CD14-positive monocyte (primary cell): ENCODE results near the gene PIK3R6. TPM values are rescaled to one million over a fixed set of nuclear protein-coding genes. Genes with fewer than 3 reads are reported as not detected.

Experiments used
- DNase-seq, 3 donors: peaks; one replicate each; pipeline ENCODE4 v3.0.0-alpha.2; 2011 to 2022
- H2AFZ ChIP-seq: 2 replicates; pipeline ENCODE4 v1.6.0; 2012; ENCODE audit warnings: mild to moderate bottlenecking, low read depth, low read length, inconsistent platforms; ENCODE audit not compliant: insufficient read depth, poor library complexity, severe bottlenecking
- H3K27ac ChIP-seq, 2 donors: 1 replicate in 1 of 2; 2 replicates in 1 of 2; pipeline ENCODE4 v1.5.1; 2012 to 2013; ENCODE audit warnings: low read length in 2 of 2, control low read depth in 1 of 2, inconsistent platforms in 1 of 2, low read depth in 1 of 2, mild to moderate bottlenecking in 1 of 2
- H3K27me3 ChIP-seq, 2 donors: one replicate each; pipeline versions ENCODE4 v1.6.0 to v1.6.1; 2011 to 2013; ENCODE audit warnings: low read length in 2 of 2; ENCODE audit not compliant: control insufficient read depth in 2 of 2, insufficient read depth in 2 of 2
- H3K36me3 ChIP-seq, 2 donors: replicated peaks in 1 of 2; 1 replicate in 1 of 2; 2 replicates in 1 of 2; pipeline versions ENCODE4 v1.5.1 to v1.6.1; 2012 to 2013; ENCODE audit warnings: low read length in 2 of 2, control low read depth in 1 of 2, inconsistent platforms in 1 of 2, mild to moderate bottlenecking in 1 of 2; ENCODE audit not compliant: insufficient read depth in 2 of 2, control insufficient read depth in 1 of 2
- H3K4me1 ChIP-seq, 2 donors: 1 replicate in 1 of 2; 2 replicates in 1 of 2; pipeline versions ENCODE4 v1.5.1 to v1.6.1; 2012 to 2013; ENCODE audit warnings: low read length in 2 of 2, control low read depth in 1 of 2, inconsistent platforms in 1 of 2, mild to moderate bottlenecking in 1 of 2, moderate library complexity in 1 of 2; ENCODE audit not compliant: insufficient read depth in 2 of 2, control insufficient read depth in 1 of 2
- H3K4me2 ChIP-seq: replicated peaks from 2 replicates; pipeline ENCODE3; 2012; ENCODE audit warnings: low read length, moderate library complexity, mild to moderate bottlenecking; ENCODE audit not compliant: poor library complexity, severe bottlenecking; ENCODE audit errors: extremely low read depth
- H3K4me3 ChIP-seq, 3 experiments: fragments of 200-600 bp in 1 of 3; sonication (generic) in 1 of 3; replicated peaks in 1 of 3; 1 replicate in 2 of 3; 2 replicates in 1 of 3; pipeline ENCODE4 v1.5.1; 2011 to 2013; ENCODE audit warnings: low read length in 3 of 3, mild to moderate bottlenecking in 3 of 3, control low read depth in 2 of 3, low read depth in 2 of 3, inconsistent platforms in 1 of 3, moderate library complexity in 1 of 3
- H3K79me2 ChIP-seq: 2 replicates; pipeline ENCODE4 v1.6.0; 2012; ENCODE audit warnings: mild to moderate bottlenecking, control low read depth, inconsistent platforms, low read length, moderate library complexity; ENCODE audit not compliant: insufficient read depth
- H3K9ac ChIP-seq: 2 replicates; pipeline ENCODE4 v1.6.0; 2017; ENCODE audit warnings: low read length, mild to moderate bottlenecking; ENCODE audit not compliant: insufficient read depth, poor library complexity, severe bottlenecking
- H3K9me3 ChIP-seq, 2 donors: replicated peaks in 1 of 2; 1 replicate in 1 of 2; 2 replicates in 1 of 2; pipeline versions ENCODE4 v1.5.1 to v1.6.1; 2012 to 2013; ENCODE audit warnings: low read length in 2 of 2, control low read depth in 1 of 2; ENCODE audit not compliant: control insufficient read depth in 1 of 2, insufficient read depth in 1 of 2
- H4K20me1 ChIP-seq: 2 replicates; pipeline ENCODE4 v1.6.0; 2012; ENCODE audit warnings: mild to moderate bottlenecking, low read length, control low read depth, moderate library complexity; ENCODE audit not compliant: insufficient read depth
- H3K27ac Mint-ChIP-seq, 7 donors: one replicate each; pipeline ENCODE4 v1.8.0; 2020; ENCODE audit warnings: mild to moderate bottlenecking in 7 of 7, mixed read lengths in 7 of 7, moderate library complexity in 6 of 7, inconsistent platforms in 2 of 7
- H3K27me3 Mint-ChIP-seq, 3 donors: one replicate each; pipeline ENCODE4 v1.8.0; 2021 to 2022; ENCODE audit warnings: low read depth in 3 of 3, mild to moderate bottlenecking in 3 of 3, mixed read lengths in 3 of 3, moderate library complexity in 3 of 3, inconsistent platforms in 1 of 3
- H3K36me3 Mint-ChIP-seq, 2 donors: one replicate each; pipeline ENCODE4 v1.8.0; 2020; ENCODE audit warnings: mixed read lengths in 2 of 2, inconsistent platforms in 1 of 2, mild to moderate bottlenecking in 1 of 2
- H3K4me1 Mint-ChIP-seq: one replicate; pipeline ENCODE4 v1.8.0; 2020; ENCODE audit warnings: mild to moderate bottlenecking, mixed read lengths
- H3K4me3 Mint-ChIP-seq, 2 donors: one replicate each; pipeline ENCODE4 v1.8.0; 2020; ENCODE audit warnings: mild to moderate bottlenecking in 2 of 2, mixed read lengths in 2 of 2, moderate library complexity in 1 of 2
- H3K9me3 Mint-ChIP-seq, 7 donors: one replicate each; pipeline ENCODE4 v1.8.0; 2020 to 2022; ENCODE audit warnings: mixed read lengths in 7 of 7, mild to moderate bottlenecking in 6 of 7, moderate library complexity in 6 of 7, inconsistent platforms in 2 of 7
- WGBS: methylation state at CpG from one replicate; pipeline ENCODE4 v1.1.5; 2013; ENCODE audit warnings: missing lambda C conversion rate; ENCODE audit not compliant: insufficient coverage; 5-methylcytosine and 5-hydroxymethylcytosine counted together
- intact Hi-C, 2 donors: fragments of 100-400 bp; cut with micrococcal nuclease; formaldehyde crosslinking; loops; one replicate each; pipeline versions ENCODE4 v1.15.0 to v1.15.1; 2023
- polyA plus RNA-seq, 3 donors: library from polyadenylated mRNA; depleted of rRNA in 1 of 3; unstranded in 2 of 3; stranded (reverse) in 1 of 3; fragments of 300-500 nt in 2 of 3; fragments of >200 nt in 1 of 3; fragmentation: Illumina TruSeq in 2 of 3; gene quantifications; 1 replicate in 2 of 3; 2 replicates in 1 of 3; pipeline ENCODE4 v1.2.3, GENCODE V29; 2012 to 2021
- TF ChIP-seq, protein P1 (sequence below): fragments of 200-600 bp; IDR thresholded peaks from one replicate; pipeline ENCODE4 v1.8.0; 2022; ENCODE audit warnings: antibody characterized with exemption, mild to moderate bottlenecking

Gene PIK3R6
- polyA plus RNA-seq, 3 donors, result 3.6 to 23.3 (median 5.8) TPM

DNA sequence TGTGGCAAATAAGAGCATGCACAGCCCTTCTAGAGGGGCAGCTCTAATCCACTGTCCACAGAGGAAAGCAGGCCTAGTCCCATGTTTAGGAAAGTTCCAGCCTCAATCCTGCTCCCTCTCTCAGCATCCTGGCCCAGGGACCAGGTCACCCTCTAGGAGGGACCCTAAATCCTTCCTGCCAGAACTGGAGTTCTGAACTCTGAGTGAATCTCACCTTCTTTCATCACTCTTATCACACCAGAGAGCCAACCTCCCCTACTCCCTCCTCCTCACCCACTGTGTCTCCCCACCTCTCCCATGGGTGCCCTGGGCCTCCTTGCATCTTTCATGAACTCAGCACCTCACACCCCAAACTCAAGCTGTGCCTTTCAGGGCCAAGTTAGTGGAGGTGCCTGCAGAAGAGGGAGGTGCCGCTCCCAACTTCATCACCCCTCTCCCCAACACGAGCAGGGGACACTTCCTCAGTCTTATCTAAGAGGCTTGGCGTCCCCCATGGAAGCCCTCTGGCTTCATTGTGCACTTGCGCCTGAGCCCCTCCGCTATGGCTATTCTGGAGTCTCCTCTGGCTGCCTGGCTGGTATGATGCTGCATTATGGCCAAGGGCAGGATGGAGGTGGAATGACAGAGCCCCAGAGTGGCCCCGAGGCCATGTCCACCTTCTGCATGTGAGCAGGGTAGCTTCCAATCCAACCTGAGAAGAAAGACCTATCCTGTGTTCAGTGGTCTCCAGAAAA, 31.7 kb downstream of the PIK3R6 start:
- Histone ChIP-seq H3K36me3 (peaks cover 61 to 77% of the 10 kb centered on the region in 2 donors), H3K4me1 (no peaks in the 10 kb centered on the region), H3K9ac (no peak overlapping the region), H3K79me2 (no peaks in the 10 kb centered on the region), H3K27me3 (no peaks in the 10 kb centered on the region), H3K4me2 (no peak overlapping the region), H2AFZ (no peak overlapping the region), H3K4me3 (no peak overlapping the region), H3K9me3 (no peaks in the 10 kb centered on the region), H3K27ac (no peak overlapping the region), H4K20me1 (no peaks in the 10 kb centered on the region)
- no peaks in the 10 kb centered on the region for H3K4me1 Mint-ChIP-seq
- peaks cover 0 to 2% (median 0%) of the 10 kb centered on the region in 3 donors for H3K27me3 Mint-ChIP-seq
- intact Hi-C loops, result no loop called here
- no peak overlapping the region for H3K4me3 Mint-ChIP-seq
- 100% methylated on average over 4 of the region's 6 CpGs for WGBS
- no peak for DNase-seq
- TF ChIP-seq, protein P1, sequence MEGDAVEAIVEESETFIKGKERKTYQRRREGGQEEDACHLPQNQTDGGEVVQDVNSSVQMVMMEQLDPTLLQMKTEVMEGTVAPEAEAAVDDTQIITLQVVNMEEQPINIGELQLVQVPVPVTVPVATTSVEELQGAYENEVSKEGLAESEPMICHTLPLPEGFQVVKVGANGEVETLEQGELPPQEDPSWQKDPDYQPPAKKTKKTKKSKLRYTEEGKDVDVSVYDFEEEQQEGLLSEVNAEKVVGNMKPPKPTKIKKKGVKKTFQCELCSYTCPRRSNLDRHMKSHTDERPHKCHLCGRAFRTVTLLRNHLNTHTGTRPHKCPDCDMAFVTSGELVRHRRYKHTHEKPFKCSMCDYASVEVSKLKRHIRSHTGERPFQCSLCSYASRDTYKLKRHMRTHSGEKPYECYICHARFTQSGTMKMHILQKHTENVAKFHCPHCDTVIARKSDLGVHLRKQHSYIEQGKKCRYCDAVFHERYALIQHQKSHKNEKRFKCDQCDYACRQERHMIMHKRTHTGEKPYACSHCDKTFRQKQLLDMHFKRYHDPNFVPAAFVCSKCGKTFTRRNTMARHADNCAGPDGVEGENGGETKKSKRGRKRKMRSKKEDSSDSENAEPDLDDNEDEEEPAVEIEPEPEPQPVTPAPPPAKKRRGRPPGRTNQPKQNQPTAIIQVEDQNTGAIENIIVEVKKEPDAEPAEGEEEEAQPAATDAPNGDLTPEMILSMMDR, result no peak
- peaks cover 66 to 67% of the 10 kb centered on the region in 2 donors for H3K36me3 Mint-ChIP-seq
- peaks cover 0 to 3% (median 0%) of the 10 kb centered on the region in 7 donors for H3K9me3 Mint-ChIP-seq
- H3K27ac Mint-ChIP-seq, result peak overlapping the region in 1 of 7 donors; percentile 15

DNA sequence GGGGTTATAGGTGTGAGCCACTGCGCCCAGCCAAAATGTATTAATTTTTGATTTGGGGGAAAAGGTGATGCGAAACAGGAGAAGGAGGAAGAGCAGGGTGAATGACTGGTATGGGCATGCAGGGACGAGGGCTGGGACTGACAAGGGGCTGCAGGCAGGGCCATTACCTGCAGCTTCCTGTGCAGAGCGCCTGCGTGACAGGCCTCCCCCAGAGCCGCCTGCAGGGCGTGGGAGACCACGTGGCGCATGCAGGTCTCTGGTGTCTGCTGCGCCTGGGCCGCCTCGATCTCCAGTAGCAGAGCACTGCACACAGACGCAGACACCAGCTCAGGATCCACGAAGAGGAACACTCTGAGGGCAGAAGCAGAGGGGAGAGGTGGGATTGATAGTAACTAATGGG, 32.4 kb downstream of the PIK3R6 start:
- TF ChIP-seq, protein P1, result no peak
- H3K79me2 ChIP-seq, result no peaks in the 10 kb centered on the region
- no peak overlapping the region for H2AFZ ChIP-seq
- Mint-ChIP-seq H3K9me3 (peaks cover 0 to 3% (median 0%) of the 10 kb centered on the region in 7 donors), H3K4me3 (no peak overlapping the region), H3K27me3 (peaks cover 0 to 2% (median 0%) of the 10 kb centered on the region in 3 donors), H3K4me1 (no peaks in the 10 kb centered on the region), H3K27ac (peak overlapping the region in 2 of 7 donors; percentile 66 to 69), H3K36me3 (peaks cover 66 to 67% of the 10 kb centered on the region in 2 donors)
- no peaks in the 10 kb centered on the region for H3K4me1 ChIP-seq
- no peaks in the 10 kb centered on the region for H3K27me3 ChIP-seq
- no peaks in the 10 kb centered on the region for H4K20me1 ChIP-seq
- H3K9ac ChIP-seq, result no peak overlapping the region
- no peak overlapping the region for H3K4me2 ChIP-seq
- H3K27ac ChIP-seq, result no peak overlapping the region
- DNase-seq, result no peak
- WGBS, result 97% methylated on average over 14 of the region's 14 CpGs
- no peaks in the 10 kb centered on the region for H3K9me3 ChIP-seq
- no peak overlapping the region for H3K4me3 ChIP-seq
- peaks cover 61 to 83% of the 10 kb centered on the region in 2 donors for H3K36me3 ChIP-seq
- intact Hi-C loops, result no loop called here
